AG04450 (cell line): ENCODE data around the gene C11orf24. TPM values are rescaled to one million over a fixed set of nuclear protein-coding genes. Genes with fewer than 3 reads are reported as not detected.

Experiments
- CTCF ChIA-PET: fragments of 300-600, 350-600 bp; formaldehyde crosslinking; extraction: SDS; loops from one replicate; lab custom pipeline; 2022; ENCODE audit warnings: antibody characterized with exemption, inconsistent platforms; lab: Charles Lee
- POLR2A ChIA-PET: fragments of 350-600 bp; formaldehyde crosslinking; extraction: SDS; loops from one replicate; lab custom pipeline; 2021; ENCODE audit warnings: antibody characterized with exemption, inconsistent platforms; lab: Yijun Ruan, JAX
- DNase-seq: peaks from one replicate; pipeline ENCODE4 v3.0.0-alpha.2; 2011; ENCODE audit warnings: low read depth, low spot score
- H3K27ac ChIP-seq: one replicate; pipeline ENCODE4 v1.5.1; 2012; ENCODE audit warnings: low read depth, low read length, control low read depth
- H3K27me3 ChIP-seq: one replicate; pipeline ENCODE4 v1.6.0; 2012; ENCODE audit warnings: low read length; ENCODE audit not compliant: control insufficient read depth, insufficient read depth
- H3K4me3 ChIP-seq: 2 replicates; pipeline ENCODE4 v1.5.1; 2011; ENCODE audit warnings: mild to moderate bottlenecking, low read depth, low read length, control low read depth
- H3K9me3 ChIP-seq: 2 replicates; pipeline ENCODE4 v1.5.1; 2012; ENCODE audit warnings: low read length; ENCODE audit not compliant: control insufficient read depth, insufficient read depth
- polyA plus RNA-seq: library from polyadenylated mRNA; depleted of rRNA; stranded (reverse); fragments of >200 nt; gene quantifications from 2 replicates; pipeline ENCODE4 v1.2.3, GENCODE V29; 2011
- TF ChIP-seq, protein P1 (sequence below): IDR thresholded peaks from 2 replicates; pipeline ENCODE4 v1.5.1; 2011; ENCODE audit warnings: low read depth, low read length, control low read depth, inconsistent platforms

The C11orf24 gene
- polyA plus RNA-seq, 1 experiment = 39.1 TPM

DNA sequence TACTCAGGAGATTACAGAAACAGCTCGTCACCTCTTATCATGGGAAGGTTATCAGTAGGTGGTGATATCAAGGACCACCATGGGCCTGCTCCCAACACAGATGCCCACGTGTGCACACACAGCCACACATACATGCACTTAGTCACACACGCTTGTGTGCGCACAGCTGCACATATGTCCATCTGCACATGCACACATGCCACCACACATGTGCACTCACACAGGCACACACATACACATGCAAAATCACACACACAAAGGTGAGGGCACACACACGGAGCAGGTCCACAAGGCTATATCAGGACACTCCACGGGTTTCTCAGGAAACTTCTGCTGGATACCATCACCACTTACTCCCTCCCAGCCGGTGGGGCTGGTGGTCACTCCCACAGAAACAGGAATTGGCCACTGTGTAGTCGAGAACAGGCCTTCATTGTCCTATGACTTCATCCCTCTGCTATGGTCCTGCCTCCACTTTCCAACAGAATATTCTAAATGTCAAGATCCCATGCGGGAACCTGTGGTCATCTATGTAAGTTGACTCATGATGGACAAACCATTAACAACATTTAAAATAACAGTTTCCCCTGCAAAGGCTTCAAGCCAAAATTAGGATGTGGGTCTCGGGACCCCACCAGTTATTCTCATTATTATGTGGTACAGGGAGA is 2.2 kb downstream of the C11orf24 start:
- DNase-seq = peak; percentile 60

DNA sequence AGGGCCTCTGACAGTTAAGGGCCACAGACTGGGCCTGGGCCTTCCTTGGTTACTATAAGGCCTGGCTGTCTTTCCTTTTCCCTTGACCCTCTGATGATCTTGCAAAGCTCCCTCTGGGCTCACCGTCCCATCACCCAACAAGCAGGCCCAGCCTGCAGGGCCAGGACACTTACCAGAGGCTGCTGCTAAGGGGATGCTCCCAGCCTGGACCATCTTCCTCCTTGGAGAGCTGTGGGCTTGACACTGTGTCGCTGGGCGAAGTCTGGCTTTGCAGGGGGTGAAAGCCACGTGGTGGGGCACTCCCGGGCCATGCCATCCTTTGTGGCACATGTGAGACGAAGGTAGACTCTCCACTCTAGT is 3.9 kb downstream of the C11orf24 start:
- CTCF ChIA-PET = interaction anchor here (1.7 kb wide), 1 partner anchor 11 kb away, joined by 8 read pairs; no protein-coding TSS in a partner anchor
- TF ChIP-seq, protein P1, sequence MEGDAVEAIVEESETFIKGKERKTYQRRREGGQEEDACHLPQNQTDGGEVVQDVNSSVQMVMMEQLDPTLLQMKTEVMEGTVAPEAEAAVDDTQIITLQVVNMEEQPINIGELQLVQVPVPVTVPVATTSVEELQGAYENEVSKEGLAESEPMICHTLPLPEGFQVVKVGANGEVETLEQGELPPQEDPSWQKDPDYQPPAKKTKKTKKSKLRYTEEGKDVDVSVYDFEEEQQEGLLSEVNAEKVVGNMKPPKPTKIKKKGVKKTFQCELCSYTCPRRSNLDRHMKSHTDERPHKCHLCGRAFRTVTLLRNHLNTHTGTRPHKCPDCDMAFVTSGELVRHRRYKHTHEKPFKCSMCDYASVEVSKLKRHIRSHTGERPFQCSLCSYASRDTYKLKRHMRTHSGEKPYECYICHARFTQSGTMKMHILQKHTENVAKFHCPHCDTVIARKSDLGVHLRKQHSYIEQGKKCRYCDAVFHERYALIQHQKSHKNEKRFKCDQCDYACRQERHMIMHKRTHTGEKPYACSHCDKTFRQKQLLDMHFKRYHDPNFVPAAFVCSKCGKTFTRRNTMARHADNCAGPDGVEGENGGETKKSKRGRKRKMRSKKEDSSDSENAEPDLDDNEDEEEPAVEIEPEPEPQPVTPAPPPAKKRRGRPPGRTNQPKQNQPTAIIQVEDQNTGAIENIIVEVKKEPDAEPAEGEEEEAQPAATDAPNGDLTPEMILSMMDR = no peak

More for the DNA sequence above, 2.2 kb downstream of the C11orf24 start:
- Histone ChIP-seq H3K27me3 (no peaks in the 10 kb centered on the region), H3K9me3 (no peaks in the 10 kb centered on the region; the same call in 1 of the 2 replicates), H3K27ac (peak overlapping the region; percentile 63), H3K4me3 (peak overlapping the region; percentile 34)
- ChIA-PET POLR2A (no interaction called here), CTCF (interaction anchor here (2.2 to 3.6 kb wide), 2 partner anchors 12 to 29 kb away, joined by 9 to 23 read pairs; no protein-coding TSS in a partner anchor)
- TF ChIP-seq, protein P1 = no peak

DNA sequence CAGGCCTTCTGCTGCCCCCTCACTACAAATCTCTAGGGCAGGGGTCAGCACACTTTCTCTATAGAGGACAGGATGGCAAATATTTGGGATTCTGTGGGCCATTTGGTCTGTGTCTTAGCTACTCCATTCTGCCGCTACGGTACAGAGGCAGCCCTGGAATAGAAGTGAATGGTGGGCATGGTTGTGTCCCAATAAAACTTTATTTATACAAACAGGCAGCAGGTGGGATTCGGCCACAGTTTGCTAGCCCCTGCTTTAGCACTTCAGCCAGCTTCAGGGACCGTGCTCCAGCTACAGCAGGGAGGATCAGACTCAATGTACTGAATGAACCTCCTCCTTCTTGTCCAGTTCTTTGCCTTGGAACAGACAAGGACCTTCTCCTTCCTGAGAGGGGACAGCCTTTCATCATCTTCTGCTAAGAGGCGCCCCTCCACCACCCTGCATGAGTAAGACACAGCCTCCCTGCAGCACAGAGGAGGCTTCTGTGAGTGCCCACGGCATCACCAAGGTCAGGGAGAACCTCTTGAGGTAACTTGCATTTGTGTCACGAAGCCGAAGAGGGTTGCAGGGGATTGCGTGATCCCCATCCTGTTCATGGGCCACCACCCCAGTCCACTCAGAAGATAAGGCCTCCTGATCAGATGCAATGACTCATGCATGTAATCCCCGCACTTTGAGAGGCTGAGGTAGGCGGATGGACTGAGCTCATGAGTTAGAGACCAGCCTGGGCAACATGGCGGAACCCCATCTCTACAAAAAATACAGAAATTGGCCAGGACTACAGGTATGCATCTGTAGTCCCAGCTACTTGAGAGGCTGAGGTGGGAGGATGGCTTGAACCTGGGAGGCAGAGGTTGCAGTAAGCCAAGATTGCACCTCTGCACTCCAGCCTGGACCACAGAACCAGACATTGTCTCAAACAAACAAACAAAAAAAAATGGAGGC is 4.6 kb downstream of the C11orf24 start:
- H3K9me3 ChIP-seq = no peaks in the 10 kb centered on the region; the same call in 1 of the 2 replicates
- CTCF ChIA-PET = interaction anchor here (1.7 kb wide), 1 partner anchor 10 kb away, joined by 8 read pairs; no protein-coding TSS in a partner anchor
- H3K4me3 ChIP-seq = no peak overlapping the region
- no peak overlapping the region for H3K27ac ChIP-seq
- POLR2A ChIA-PET = interaction anchor here (0.6 kb wide), 1 partner anchor 42 kb away, joined by 9 read pairs; no protein-coding TSS in a partner anchor
- no peak for DNase-seq
- TF ChIP-seq, protein P1 = no peak
- no peaks in the 10 kb centered on the region for H3K27me3 ChIP-seq

More for the DNA sequence above, 3.9 kb downstream of the C11orf24 start:
- Histone ChIP-seq H3K27ac (no peak overlapping the region), H3K27me3 (no peaks in the 10 kb centered on the region), H3K4me3 (no peak overlapping the region), H3K9me3 (no peaks in the 10 kb centered on the region; the same call in 1 of the 2 replicates)
- no peak for DNase-seq
- POLR2A ChIA-PET = no interaction called here

DNA sequence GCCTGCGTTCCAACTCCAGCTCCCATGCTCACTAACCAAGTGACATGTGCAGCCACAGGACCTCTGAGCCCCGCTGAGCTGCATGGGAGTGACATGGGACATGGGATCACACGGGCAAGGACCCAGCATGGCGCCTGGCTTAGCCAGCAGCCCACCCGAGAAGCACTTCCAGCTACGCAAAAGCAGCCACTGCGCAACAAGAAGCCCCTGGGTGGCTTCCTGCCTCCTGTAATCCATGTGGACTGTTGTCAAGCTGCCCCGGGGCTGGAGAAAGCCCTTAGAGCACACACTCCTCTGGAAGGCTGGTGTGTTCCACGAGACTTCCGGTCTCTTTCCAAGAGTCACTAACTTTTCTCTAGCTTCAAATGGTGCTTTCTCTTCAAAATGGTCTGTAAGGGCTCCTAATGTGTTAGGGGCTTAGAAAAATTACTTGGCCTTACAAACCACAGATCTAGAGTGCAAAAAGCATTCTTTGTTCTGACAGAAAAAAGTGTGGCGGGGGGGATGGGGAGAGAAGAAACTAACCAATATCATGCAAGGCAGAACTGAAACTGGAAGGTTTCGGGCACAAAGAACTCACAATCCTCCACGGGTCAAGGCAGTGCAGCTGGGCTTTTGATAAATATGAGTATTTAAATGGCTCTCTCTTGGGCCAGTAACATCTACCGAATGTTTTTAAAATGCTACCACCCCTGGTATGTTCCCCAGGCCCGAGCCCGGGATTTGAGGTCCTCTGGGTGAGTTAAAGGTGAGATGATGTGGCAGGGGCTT is 5.5 kb downstream of the C11orf24 start:
- CTCF ChIA-PET = interaction anchor here (1.0 kb wide), 1 partner anchor 9 kb away, joined by 5 read pairs; no protein-coding TSS in a partner anchor
- no peaks in the 10 kb centered on the region for H3K9me3 ChIP-seq
- no peak for DNase-seq
- no peak overlapping the region for H3K27ac ChIP-seq
- H3K27me3 ChIP-seq = no peaks in the 10 kb centered on the region
- no peak overlapping the region for H3K4me3 ChIP-seq
- POLR2A ChIA-PET = no interaction called here
- TF ChIP-seq, protein P1 = no peak
